SU-DHL-6 (cell line): Measurements from ENCODE around the gene TMLHE.
"Not testable (repeated sequence)": the region's sequence is repeated elsewhere in the genome, so short reads cannot be mapped to it uniquely, and the experiment has no call there.

ENCODE experiments used
- H2AFZ ChIP-seq: fragments of 200-600 bp; sonication (generic); 2 replicates; pipeline ENCODE4 v1.6.1; 2014; ENCODE audit warnings: low read depth, mild to moderate bottlenecking, moderate library complexity, mixed read lengths, antibody characterized with exemption, low read length; ENCODE audit not compliant: severe bottlenecking
- H3F3A ChIP-seq: fragments of 200-600 bp; shearing (Covaris generic); 2 replicates; pipeline ENCODE4 v1.6.0; 2016; ENCODE audit warnings: antibody characterized with exemption, mild to moderate bottlenecking; ENCODE audit not compliant: insufficient read depth
- H3K27ac ChIP-seq: fragments of 200-600 bp; sonication (generic); 2 replicates; pipeline ENCODE4 v1.5.1; 2016; ENCODE audit warnings: low read depth, mild to moderate bottlenecking, low read length, moderate library complexity, mixed read lengths
- H3K27me3 ChIP-seq: fragments of 200-600 bp; sonication (generic), shearing (Covaris generic); 2 replicates; pipeline ENCODE4 v1.6.0; 2014; ENCODE audit warnings: mild to moderate bottlenecking, low read length
- H3K36me3 ChIP-seq: fragments of 200-600 bp; sonication (generic); 2 replicates; pipeline ENCODE4 v1.6.1; 2014; ENCODE audit warnings: mild to moderate bottlenecking, low read length, mixed read lengths
- H3K4me2 ChIP-seq: fragments of 300-600, 200-600 bp; shearing (Covaris generic), sonication (generic); 2 replicates; pipeline ENCODE4 v1.6.0; 2014; ENCODE audit warnings: low read length, low read depth, mild to moderate bottlenecking; ENCODE audit not compliant: poor library complexity, severe bottlenecking
- H3K4me3 ChIP-seq: fragments of 200-600 bp; sonication (generic); 2 replicates; pipeline ENCODE4 v1.5.1; 2014; ENCODE audit warnings: antibody characterized with exemption, low read length, mild to moderate bottlenecking, mixed read lengths; ENCODE audit not compliant: insufficient read depth, poor library complexity, severe bottlenecking
- H3K79me2 ChIP-seq: fragments of 200-600 bp; sonication (generic); 2 replicates; pipeline ENCODE4 v1.6.1; 2014; ENCODE audit warnings: mild to moderate bottlenecking, low read length, moderate library complexity; ENCODE audit not compliant: insufficient read depth
- H3K9ac ChIP-seq: fragments of 200-600 bp; sonication (generic); 2 replicates; pipeline ENCODE4 v1.7.0; 2014; ENCODE audit warnings: mild to moderate bottlenecking, low read length
- H3K9me2 ChIP-seq: fragments of 200-600 bp; sonication (generic); replicated peaks from 2 replicates; pipeline ENCODE4 v1.6.1; 2014; ENCODE audit warnings: low read length; ENCODE audit not compliant: insufficient read depth
- H3K9me3 ChIP-seq: fragments of 200-600 bp; sonication (generic); 2 replicates; pipeline ENCODE4 v1.6.1; 2014; ENCODE audit warnings: low read length, mixed read lengths; ENCODE audit not compliant: insufficient read depth
- H4K20me1 ChIP-seq: fragments of 200-600 bp; sonication (generic); 2 replicates; pipeline ENCODE4 v1.6.1; 2014; ENCODE audit warnings: low read depth, mild to moderate bottlenecking, antibody characterized with exemption, low read length, moderate library complexity, mixed read lengths
- EZH2phosphoT487 ChIP-seq: fragments of 200-600 bp; sonication (generic), shearing (Covaris generic); conservative IDR thresholded peaks from 2 replicates; pipeline ENCODE4 v1.6.1; 2018; ENCODE audit warnings: mild to moderate bottlenecking, antibody characterized with exemption, low read length, moderate library complexity, mixed read lengths
- TF ChIP-seq, protein P1 (sequence below): fragments of 200-600 bp; sonication (generic); IDR thresholded peaks from one replicate; pipeline ENCODE4 v1.5.1; 2017; ENCODE audit warnings: antibody characterized with exemption, mild to moderate bottlenecking, low read length, moderate library complexity; ENCODE audit not compliant: insufficient read depth, poor library complexity, severe bottlenecking

Gene TMLHE

DNA sequence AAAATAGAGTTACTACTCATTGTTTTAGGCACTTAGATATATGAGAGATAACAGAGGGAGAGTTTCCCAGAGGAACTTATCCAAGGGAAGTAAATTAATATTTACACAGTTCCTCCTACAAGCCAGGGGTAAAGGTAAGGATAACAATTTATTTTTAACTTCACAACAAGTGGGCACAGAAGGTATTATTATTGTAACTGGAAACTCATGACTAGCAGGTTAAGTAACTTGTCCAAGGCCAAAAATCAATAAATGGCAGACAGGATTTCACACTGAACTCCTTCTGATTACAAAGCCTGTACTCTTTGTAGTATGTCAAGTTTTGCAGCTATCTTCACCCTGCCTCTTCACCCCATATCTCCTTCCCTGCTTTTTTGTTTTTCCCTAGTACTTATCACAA is 107.5 kb downstream of the TMLHE start:
- no peaks in the 10 kb centered on the region for H3K9me2 ChIP-seq
- H3F3A ChIP-seq, result no peaks in the 10 kb centered on the region
- no peak for TF ChIP-seq EZH2phosphoT487
- TF ChIP-seq, protein P1, sequence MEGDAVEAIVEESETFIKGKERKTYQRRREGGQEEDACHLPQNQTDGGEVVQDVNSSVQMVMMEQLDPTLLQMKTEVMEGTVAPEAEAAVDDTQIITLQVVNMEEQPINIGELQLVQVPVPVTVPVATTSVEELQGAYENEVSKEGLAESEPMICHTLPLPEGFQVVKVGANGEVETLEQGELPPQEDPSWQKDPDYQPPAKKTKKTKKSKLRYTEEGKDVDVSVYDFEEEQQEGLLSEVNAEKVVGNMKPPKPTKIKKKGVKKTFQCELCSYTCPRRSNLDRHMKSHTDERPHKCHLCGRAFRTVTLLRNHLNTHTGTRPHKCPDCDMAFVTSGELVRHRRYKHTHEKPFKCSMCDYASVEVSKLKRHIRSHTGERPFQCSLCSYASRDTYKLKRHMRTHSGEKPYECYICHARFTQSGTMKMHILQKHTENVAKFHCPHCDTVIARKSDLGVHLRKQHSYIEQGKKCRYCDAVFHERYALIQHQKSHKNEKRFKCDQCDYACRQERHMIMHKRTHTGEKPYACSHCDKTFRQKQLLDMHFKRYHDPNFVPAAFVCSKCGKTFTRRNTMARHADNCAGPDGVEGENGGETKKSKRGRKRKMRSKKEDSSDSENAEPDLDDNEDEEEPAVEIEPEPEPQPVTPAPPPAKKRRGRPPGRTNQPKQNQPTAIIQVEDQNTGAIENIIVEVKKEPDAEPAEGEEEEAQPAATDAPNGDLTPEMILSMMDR, result no peak
- H3K4me3 ChIP-seq, result no peak overlapping the region
- no peak overlapping the region for H2AFZ ChIP-seq
- H3K27ac ChIP-seq, result no peak overlapping the region
- H3K4me2 ChIP-seq, result no peak overlapping the region
- H3K9me3 ChIP-seq, result no peaks in the 10 kb centered on the region
- H3K9ac ChIP-seq, result no peak overlapping the region
- H3K36me3 ChIP-seq, result no peaks in the 10 kb centered on the region
- no peaks in the 10 kb centered on the region for H4K20me1 ChIP-seq
- no peaks in the 10 kb centered on the region for H3K79me2 ChIP-seq
- no peaks in the 10 kb centered on the region for H3K27me3 ChIP-seq

DNA sequence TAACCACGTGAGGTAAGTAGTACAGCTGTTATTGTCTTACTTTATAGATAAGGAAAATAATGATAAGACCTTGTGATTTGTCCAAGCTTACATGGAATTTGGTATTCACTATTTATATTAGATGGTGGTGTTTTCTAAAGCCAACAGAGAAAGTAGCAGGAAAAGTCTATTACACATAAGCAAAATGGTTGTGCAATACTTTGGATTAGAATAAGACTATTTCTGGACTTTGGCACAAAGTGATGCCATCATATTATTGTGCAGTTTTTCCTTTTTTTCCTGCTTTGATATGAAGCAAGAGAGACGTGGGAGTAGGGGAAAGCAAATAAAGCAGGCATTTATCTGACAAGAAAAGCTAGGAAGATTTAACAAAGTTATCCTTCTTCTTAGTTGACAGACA is 117.6 kb downstream of the TMLHE start:
- H3K27ac ChIP-seq, H3K9ac ChIP-seq, H3K4me3 ChIP-seq, H3K27me3 ChIP-seq, H3K36me3 ChIP-seq, H4K20me1 ChIP-seq, H3K9me3 ChIP-seq, H3K4me2 ChIP-seq, H2AFZ ChIP-seq, H3K79me2 ChIP-seq, H3K9me2 ChIP-seq, H3F3A ChIP-seq: not testable (repeated sequence)

DNA sequence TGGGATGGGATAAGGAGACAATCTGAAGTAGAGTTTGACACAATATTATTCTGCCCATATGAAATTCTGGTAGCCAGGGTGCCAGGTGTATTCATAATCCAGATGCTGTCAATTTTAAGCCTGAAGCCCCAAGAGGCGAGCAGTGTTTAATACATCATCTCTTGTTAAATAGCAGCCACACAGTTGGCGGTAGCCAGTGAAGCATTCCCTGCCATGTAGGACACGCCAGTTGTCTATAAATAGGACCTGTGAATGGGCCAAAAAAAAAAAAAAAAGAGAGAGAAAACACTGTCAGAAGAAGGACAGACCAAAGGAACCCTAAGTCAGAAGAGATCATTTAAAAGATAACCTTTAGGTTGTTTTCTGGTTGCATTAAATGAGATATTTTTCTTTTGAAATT is 121.3 kb downstream of the TMLHE start:
- H4K20me1 ChIP-seq, H3K4me3 ChIP-seq, H3F3A ChIP-seq, H3K36me3 ChIP-seq, H2AFZ ChIP-seq, H3K9me3 ChIP-seq, H3K4me2 ChIP-seq, H3K9ac ChIP-seq, H3K27ac ChIP-seq, H3K9me2 ChIP-seq, H3K79me2 ChIP-seq, H3K27me3 ChIP-seq: not testable (repeated sequence)

DNA sequence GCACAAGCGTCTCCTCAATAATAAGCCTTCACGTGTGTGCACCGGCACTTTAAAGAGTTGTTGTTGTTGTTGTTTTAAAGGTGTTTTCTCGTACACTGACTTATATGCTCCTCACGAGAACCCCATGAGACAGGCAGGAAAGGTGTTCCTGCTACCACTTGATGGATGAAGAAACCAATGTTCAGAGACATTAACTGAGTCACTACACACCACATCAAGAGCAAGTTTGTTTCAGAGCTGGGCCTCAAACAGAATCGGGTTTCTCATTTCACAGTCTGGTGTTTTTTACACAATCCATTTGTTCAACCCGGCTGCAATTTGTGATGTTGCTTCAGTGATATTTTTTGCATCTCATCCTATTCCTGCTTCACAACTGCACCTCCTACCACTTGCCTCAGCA is 135.6 kb downstream of the TMLHE start:
- H2AFZ ChIP-seq, H3K4me2 ChIP-seq, H3K9ac ChIP-seq, H3K9me3 ChIP-seq, H4K20me1 ChIP-seq, H3K4me3 ChIP-seq, H3K9me2 ChIP-seq, H3F3A ChIP-seq, H3K36me3 ChIP-seq, H3K79me2 ChIP-seq, H3K27ac ChIP-seq, H3K27me3 ChIP-seq: not testable (repeated sequence)

DNA sequence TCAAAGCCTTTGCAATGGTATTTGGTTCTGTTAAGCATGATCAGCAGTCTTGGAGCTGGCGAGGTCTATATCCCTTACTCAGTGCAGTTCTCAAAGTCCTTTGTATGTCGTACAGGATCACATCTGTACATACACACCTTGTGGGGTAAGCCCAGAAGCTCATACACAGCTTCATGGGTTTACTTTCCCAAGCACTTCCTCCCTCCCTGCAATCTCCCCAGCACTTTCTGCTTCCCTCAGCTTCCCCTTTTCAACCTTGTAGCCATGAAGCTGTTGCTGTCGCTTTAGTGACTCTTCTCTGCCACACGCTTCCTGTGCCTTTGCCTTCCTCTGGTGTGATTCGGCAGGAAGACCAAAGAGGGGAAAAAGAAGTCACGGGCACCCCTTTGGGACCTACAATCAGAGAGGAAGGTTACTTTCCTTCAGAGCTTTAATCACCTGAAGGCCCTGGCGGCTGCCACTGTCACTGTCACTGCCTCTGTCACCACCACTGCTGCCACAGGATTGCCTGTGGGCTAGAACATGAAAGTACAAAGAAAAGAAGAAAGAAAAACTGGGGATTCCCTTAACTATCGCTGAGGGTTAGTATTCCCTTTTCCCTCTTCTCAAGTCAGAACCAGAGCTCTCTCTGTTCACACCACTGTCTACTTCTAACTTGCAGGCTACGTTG is 146.3 kb downstream of the TMLHE start:
- not testable (repeated sequence) for H3K36me3 ChIP-seq, H3K4me2 ChIP-seq, H3F3A ChIP-seq, H3K79me2 ChIP-seq, H2AFZ ChIP-seq, H3K27ac ChIP-seq, H3K9me3 ChIP-seq, H3K9ac ChIP-seq, H3K9me2 ChIP-seq, H3K4me3 ChIP-seq, H4K20me1 ChIP-seq, H3K27me3 ChIP-seq

DNA sequence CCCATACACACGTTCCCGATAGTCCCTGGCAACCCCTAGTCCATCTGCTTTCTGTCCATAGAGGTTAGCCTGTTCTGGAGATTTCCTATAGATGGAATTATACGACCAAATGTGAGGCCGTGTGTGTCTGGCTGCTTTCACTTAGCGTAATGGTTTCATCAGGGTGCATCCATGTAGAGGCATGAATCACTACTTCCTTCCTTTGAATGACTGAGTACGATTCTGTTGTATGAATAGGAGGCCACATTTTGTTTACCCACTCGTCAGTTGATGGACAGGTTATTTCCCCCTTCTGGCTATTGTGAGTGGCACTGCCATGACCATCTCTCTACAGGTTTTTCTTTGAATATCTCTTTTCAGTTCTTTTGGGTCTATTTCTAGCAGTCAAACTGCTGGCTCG is 152.3 kb downstream of the TMLHE start:
- H3K27ac ChIP-seq, H2AFZ ChIP-seq, H3K9me3 ChIP-seq, H3K9me2 ChIP-seq, H3K4me2 ChIP-seq, H3K9ac ChIP-seq, H3K36me3 ChIP-seq, H3F3A ChIP-seq, H3K79me2 ChIP-seq, H3K27me3 ChIP-seq, H3K4me3 ChIP-seq, H4K20me1 ChIP-seq: not testable (repeated sequence)

DNA sequence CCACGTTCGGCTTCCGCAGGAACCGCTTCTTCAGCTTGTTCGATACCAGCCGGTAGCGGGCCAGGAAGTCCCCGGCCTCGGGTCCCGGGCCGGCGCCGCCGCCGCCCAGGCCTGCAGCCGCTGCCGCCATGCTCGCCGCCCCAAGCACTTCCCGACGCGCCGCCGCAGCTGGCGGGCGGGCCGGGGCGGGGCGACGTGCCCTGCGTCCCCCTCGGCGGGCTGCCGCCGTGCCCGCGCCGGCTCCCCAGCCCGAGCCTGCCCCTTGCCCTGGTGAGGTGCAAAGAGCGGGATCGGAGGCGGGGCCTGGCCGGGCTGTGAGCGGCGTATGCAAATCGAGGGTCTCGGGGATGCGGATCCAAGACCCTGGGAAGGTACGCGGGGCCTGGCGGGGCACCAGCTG is 154.3 kb downstream of the TMLHE start, which contains the start of gene F8A3:
Gene F8A3 (minus strand): TSS at position 150 of the 400 bp plus-strand sequence. CDS start 20 bp downstream, at position 130.
- H3K4me3 ChIP-seq, H3K9ac ChIP-seq, H3K9me2 ChIP-seq, H3K9me3 ChIP-seq, H2AFZ ChIP-seq, H3K27me3 ChIP-seq, H3K4me2 ChIP-seq, H3K36me3 ChIP-seq, H3K27ac ChIP-seq, H3F3A ChIP-seq, H4K20me1 ChIP-seq, H3K79me2 ChIP-seq: not testable (repeated sequence)
